ENCODE measurements around the gene PNKD.
"Not testable (repeated sequence)": the region's sequence is repeated elsewhere in the genome, so short reads cannot be mapped to it uniquely, and the experiment has no call there.

PNKD gene

GRCh38 chr2:218307415-218308090, 37.2 kb downstream of the PNKD start:
- H3K4me1 ChIP-seq (ENCODE audit: control insufficient read depth, low read length) = peaks cover 10% of the 10 kb centered on the region
- no peaks in the 10 kb centered on the region for H4K20me1 ChIP-seq (ENCODE audit: control insufficient read depth, insufficient read depth, low read depth, low read length)
- TF ChIP-seq EZH2phosphoT487 (IDR thresholded peaks at IDR 0.05; ENCODE audit: borderline replicate concordance, low read length) (no peak), CTCF (IDR thresholded peaks at IDR 0.05; ENCODE audit: low read depth, low read length, poor library complexity, severe bottlenecking) (no peak)
- H3F3A ChIP-seq (ENCODE audit: control insufficient read depth, insufficient read depth) = no peaks in the 10 kb centered on the region
- H3K9me2 ChIP-seq (replicated peaks; ENCODE audit: control insufficient read depth, low read length) = no peaks in the 10 kb centered on the region
- no peaks in the 10 kb centered on the region for H3K27me3 ChIP-seq (ENCODE audit: control insufficient read depth, low read length)
- no peak overlapping the region for H3K4me2 ChIP-seq (ENCODE audit: low read length)
- no peak overlapping the region for H3K4me3 ChIP-seq (ENCODE audit: low read length)
- no peak overlapping the region for H3K27ac ChIP-seq (ENCODE audit: low read depth, low read length)
- H3K9me3 ChIP-seq (ENCODE audit: control insufficient read depth, insufficient read depth, low read length) = no peaks in the 10 kb centered on the region
- no peaks in the 10 kb centered on the region for H3K79me2 ChIP-seq (ENCODE audit: control insufficient read depth, low read length)
- H3K36me3 ChIP-seq (ENCODE audit: control insufficient read depth, low read length) = no peaks in the 10 kb centered on the region

GRCh38 chr2:218310853-218311540, 40.7 kb downstream of the PNKD start:
- H3K4me1 ChIP-seq (ENCODE audit: control insufficient read depth, low read length) = peaks cover 6% of the 10 kb centered on the region
- H3K27ac ChIP-seq (ENCODE audit: low read depth, low read length) = no peak overlapping the region
- H3K27me3 ChIP-seq (ENCODE audit: control insufficient read depth, low read length) = no peaks in the 10 kb centered on the region
- H3K9me2 ChIP-seq (replicated peaks; ENCODE audit: control insufficient read depth, low read length) = no peaks in the 10 kb centered on the region
- H4K20me1 ChIP-seq (ENCODE audit: control insufficient read depth, insufficient read depth, low read depth, low read length) = no peaks in the 10 kb centered on the region
- H3K79me2 ChIP-seq (ENCODE audit: control insufficient read depth, low read length) = no peaks in the 10 kb centered on the region
- no peaks in the 10 kb centered on the region; the same call in 1 of the 2 replicates for H3F3A ChIP-seq (ENCODE audit: control insufficient read depth, insufficient read depth)
- no peaks in the 10 kb centered on the region for H3K9me3 ChIP-seq (ENCODE audit: control insufficient read depth, insufficient read depth, low read length)
- no peaks in the 10 kb centered on the region for H3K36me3 ChIP-seq (ENCODE audit: control insufficient read depth, low read length)
- TF ChIP-seq CTCF (IDR thresholded peaks at IDR 0.05; ENCODE audit: low read depth, low read length, poor library complexity, severe bottlenecking) (no peak), EZH2phosphoT487 (IDR thresholded peaks at IDR 0.05; ENCODE audit: borderline replicate concordance, low read length) (no peak)
- no peak overlapping the region for H3K4me3 ChIP-seq (ENCODE audit: low read length)
- no peak overlapping the region for H3K4me2 ChIP-seq (ENCODE audit: low read length)

- not testable (repeated sequence) for H3K4me2 ChIP-seq (ENCODE audit: low read length); H3K4me1 ChIP-seq (ENCODE audit: control insufficient read depth, low read length); H3K27ac ChIP-seq (ENCODE audit: low read depth, low read length); H3K9me3 ChIP-seq (ENCODE audit: control insufficient read depth, insufficient read depth, low read length); H4K20me1 ChIP-seq (ENCODE audit: control insufficient read depth, insufficient read depth, low read depth, low read length); H3K27me3 ChIP-seq (ENCODE audit: control insufficient read depth, low read length); H3K4me3 ChIP-seq (ENCODE audit: low read length); H3K9me2 ChIP-seq (replicated peaks; ENCODE audit: control insufficient read depth, low read length); H3F3A ChIP-seq (ENCODE audit: control insufficient read depth, insufficient read depth); H3K36me3 ChIP-seq (ENCODE audit: control insufficient read depth, low read length); H3K79me2 ChIP-seq (ENCODE audit: control insufficient read depth, low read length)
Measured at GRCh38 chr2:218311541-218312266, 41.4 kb downstream of the PNKD start.
